Neural progenitor cell (in vitro differentiated cells): Measurements from ENCODE around the gene SATL1. TPM values are rescaled to one million over a fixed set of nuclear protein-coding genes. Genes with fewer than 3 reads are reported as not detected.

Experiments used
- DNase-seq: peaks from one replicate; pipeline ENCODE4 v3.0.0-alpha.2; 2016; ENCODE audit warnings: low spot score
- H2AFZ ChIP-seq: fragments of 200-600 bp; sonication (generic); replicated peaks from 2 replicates; pipeline ENCODE4 v1.6.1; 2016; ENCODE audit warnings: antibody characterized with exemption
- H3F3A ChIP-seq: fragments of 200-600 bp; sonication (generic); 2 replicates; pipeline ENCODE4 v1.6.1; 2016; ENCODE audit warnings: antibody characterized with exemption, low read depth
- H3K27ac ChIP-seq: fragments of 200-600 bp; sonication (generic); 2 replicates; pipeline ENCODE4 v1.5.1; 2016; ENCODE audit warnings: mild to moderate bottlenecking
- H3K27me3 ChIP-seq: fragments of 200-600 bp; sonication (generic); 2 replicates; pipeline ENCODE4 v1.6.1; 2016; ENCODE audit warnings: mild to moderate bottlenecking, moderate library complexity
- H3K36me3 ChIP-seq: fragments of 200-600 bp; sonication (generic); 2 replicates; pipeline ENCODE4 v1.5.1; 2016
- H3K4me1 ChIP-seq: fragments of 200-600 bp; sonication (generic); 2 replicates; pipeline ENCODE4 v1.6.1; 2016; ENCODE audit warnings: mixed run types
- H3K4me2 ChIP-seq: fragments of 200-600 bp; sonication (generic); 2 replicates; pipeline ENCODE4 v1.6.1; 2016
- H3K4me3 ChIP-seq: fragments of 200-600 bp; sonication (generic); 2 replicates; pipeline ENCODE4 v1.5.1; 2016
- H3K79me2 ChIP-seq: fragments of 200-600 bp; sonication (generic); 2 replicates; pipeline ENCODE4 v1.6.1; 2016; ENCODE audit warnings: low read depth
- H3K9ac ChIP-seq: fragments of 200-600 bp; sonication (generic); 2 replicates; pipeline ENCODE4 v1.6.1; 2016
- H3K9me3 ChIP-seq: fragments of 200-600 bp; sonication (generic); 2 replicates; pipeline ENCODE4 v1.5.1; 2016; ENCODE audit warnings: low read depth
- H4K20me1 ChIP-seq: fragments of 200-600 bp; sonication (generic); 2 replicates; pipeline ENCODE4 v1.6.1; 2016; ENCODE audit warnings: low read depth
- H3K27ac Mint-ChIP-seq: 3 replicates; pipeline ENCODE4 v1.8.0; 2021; ENCODE audit warnings: mixed read lengths
- H3K27me3 Mint-ChIP-seq: 2 replicates; pipeline ENCODE4 v1.8.0; 2022; ENCODE audit warnings: low read depth, mild to moderate bottlenecking, inconsistent platforms, moderate library complexity, mixed read lengths; ENCODE audit not compliant: insufficient read depth
- H3K36me3 Mint-ChIP-seq: 3 replicates; pipeline ENCODE4 v1.8.0; 2021; ENCODE audit warnings: mixed read lengths
- H3K4me1 Mint-ChIP-seq: 3 replicates; pipeline ENCODE4 v1.8.0; 2021; ENCODE audit warnings: mixed read lengths
- H3K4me3 Mint-ChIP-seq: 3 replicates; pipeline ENCODE4 v1.8.0; 2021; ENCODE audit warnings: mild to moderate bottlenecking, moderate library complexity, mixed read lengths
- H3K9me3 Mint-ChIP-seq: 3 replicates; pipeline ENCODE4 v1.8.0; 2020; ENCODE audit warnings: mixed read lengths
- CTCF ChIP-seq: fragments of 200-600 bp; sonication (generic); IDR thresholded peaks from 2 replicates; pipeline ENCODE4 v1.5.1; 2017; ENCODE audit warnings: antibody characterized with exemption, mild to moderate bottlenecking
- EZH2 ChIP-seq: fragments of 200-600 bp; sonication (generic); IDR thresholded peaks from 2 replicates; pipeline ENCODE4 v1.6.1; 2017; ENCODE audit warnings: antibody characterized with exemption, mild to moderate bottlenecking, moderate library complexity
- EZH2phosphoT487 ChIP-seq: fragments of 200-600 bp; sonication (generic); IDR thresholded peaks from 2 replicates; pipeline ENCODE4 v1.6.1; 2017; ENCODE audit warnings: antibody characterized with exemption
- total RNA-seq: library from RNA; depleted of rRNA; stranded (reverse); fragments of >200 nt; gene quantifications from 2 replicates; pipeline ENCODE4 v1.2.3, GENCODE V29; 2015; ENCODE audit warnings: low replicate concordance

Gene SATL1
- total RNA-seq, 1 donor from 2014 or later, result not detected

- no peaks in the 10 kb centered on the region for H3F3A ChIP-seq
- H3K9me3 Mint-ChIP-seq, result no peaks in the 10 kb centered on the region
- no peak overlapping the region for H3K27ac ChIP-seq
- H3K27ac Mint-ChIP-seq, result no peak overlapping the region
- no peaks in the 10 kb centered on the region for H3K36me3 ChIP-seq
- H3K79me2 ChIP-seq, result no peaks in the 10 kb centered on the region
- no peaks in the 10 kb centered on the region for H3K4me1 Mint-ChIP-seq
- H2AFZ ChIP-seq, result no peak overlapping the region
- TF ChIP-seq CTCF, result no peak
- TF ChIP-seq EZH2phosphoT487, result no peak
- no peak for TF ChIP-seq EZH2
- no peaks in the 10 kb centered on the region for H4K20me1 ChIP-seq
- peaks cover 5% of the 10 kb centered on the region for H3K27me3 Mint-ChIP-seq
- H3K4me1 ChIP-seq, result no peaks in the 10 kb centered on the region
- H3K4me2 ChIP-seq, result no peak overlapping the region
- no peaks in the 10 kb centered on the region for H3K36me3 Mint-ChIP-seq
- H3K27me3 ChIP-seq, result no peaks in the 10 kb centered on the region
- no peaks in the 10 kb centered on the region for H3K9me3 ChIP-seq
- DNase-seq, result no peak
- H3K4me3 ChIP-seq, result no peak overlapping the region
- H3K4me3 Mint-ChIP-seq, result no peak overlapping the region
- no peak overlapping the region for H3K9ac ChIP-seq
These were observed 40.1 kb downstream of the SATL1 start for GRCh38 chrX:85203461-85203970.

- Histone ChIP-seq H3K4me3 (no peak overlapping the region), H2AFZ (no peak overlapping the region), H3K36me3 (no peaks in the 10 kb centered on the region), H3K27me3 (no peaks in the 10 kb centered on the region), H3K9ac (no peak overlapping the region), H3K4me2 (no peak overlapping the region), H3K9me3 (no peaks in the 10 kb centered on the region), H3K79me2 (no peaks in the 10 kb centered on the region), H3F3A (no peaks in the 10 kb centered on the region), H3K4me1 (no peaks in the 10 kb centered on the region), H4K20me1 (no peaks in the 10 kb centered on the region), H3K27ac (no peak overlapping the region)
- TF ChIP-seq EZH2 (no peak), CTCF (no peak), EZH2phosphoT487 (no peak)
- peaks cover 7% of the 10 kb centered on the region for H3K9me3 Mint-ChIP-seq
- no peak overlapping the region for H3K4me3 Mint-ChIP-seq
- H3K36me3 Mint-ChIP-seq, result no peaks in the 10 kb centered on the region
- no peaks in the 10 kb centered on the region for H3K27me3 Mint-ChIP-seq
- H3K27ac Mint-ChIP-seq, result no peak overlapping the region
- no peak for DNase-seq
- no peaks in the 10 kb centered on the region for H3K4me1 Mint-ChIP-seq
These were observed 47.3 kb downstream of the SATL1 start for GRCh38 chrX:85196319-85196718.

- no peaks in the 10 kb centered on the region for H3F3A ChIP-seq
- no peaks in the 10 kb centered on the region for H3K27me3 Mint-ChIP-seq
- DNase-seq, result no peak
- H3K9me3 ChIP-seq, result peaks cover 8% of the 10 kb centered on the region
- H3K4me3 ChIP-seq, result no peak overlapping the region
- H3K4me1 ChIP-seq, result no peaks in the 10 kb centered on the region
- no peaks in the 10 kb centered on the region for H4K20me1 ChIP-seq
- no peaks in the 10 kb centered on the region for H3K36me3 Mint-ChIP-seq
- H3K4me1 Mint-ChIP-seq, result no peaks in the 10 kb centered on the region
- no peak overlapping the region for H3K4me2 ChIP-seq
- no peak overlapping the region for H2AFZ ChIP-seq
- no peak overlapping the region for H3K27ac Mint-ChIP-seq
- H3K4me3 Mint-ChIP-seq, result no peak overlapping the region
- no peak overlapping the region for H3K9ac ChIP-seq
- H3K36me3 ChIP-seq, result no peaks in the 10 kb centered on the region
- no peaks in the 10 kb centered on the region for H3K9me3 Mint-ChIP-seq
- no peaks in the 10 kb centered on the region for H3K79me2 ChIP-seq
- H3K27me3 ChIP-seq, result no peaks in the 10 kb centered on the region
- H3K27ac ChIP-seq, result no peak overlapping the region
- no peak for TF ChIP-seq EZH2phosphoT487
- TF ChIP-seq EZH2, result no peak
- TF ChIP-seq CTCF, result no peak
These were observed 83.9 kb downstream of the SATL1 start for GRCh38 chrX:85159644-85160043.
